ENCODE data around the gene SIGLEC7. TPM values are rescaled to one million over a fixed set of nuclear protein-coding genes. Genes with fewer than 3 reads are reported as not detected.

The SIGLEC7 gene
- total and polyA plus RNA-seq, 7 donors = 1.1 to 8.3 (median 2.5) TPM

- intact Hi-C loops (cut with DNase I) = loop anchor here (1.0 kb wide), 1 partner anchor 75 kb away; no protein-coding TSS in a partner anchor
- Histone ChIP-seq H3K27me3 (no peaks in the 10 kb centered on the region), H3K27ac (no peak overlapping the region), H3K36me3 (no peaks in the 10 kb centered on the region), H3K4me3 (no peak overlapping the region), H3K9me3 (no peaks in the 10 kb centered on the region), H3K4me1 (peaks cover 0 to 29% (median 23%) of the 10 kb centered on the region in 4 donors)
- 79 to 89% methylated on average over 6 of the region's 6 CpGs for WGBS, 2 donors
- DNase-seq = no peak
- no peak for TF ChIP-seq POLR2A (IDR thresholded peaks at IDR 0.05)
- no peak for TF ChIP-seq EP300 (IDR thresholded peaks at IDR 0.05)
- TF ChIP-seq CTCF (IDR thresholded peaks at IDR 0.05) = no peak
These were observed 45.5 kb upstream of the SIGLEC7 start for GRCh38 chr19:51096473-51097165.

- Histone ChIP-seq H3K4me1 (peaks cover 0 to 29% (median 26%) of the 10 kb centered on the region in 4 donors), H3K4me3 (no peak overlapping the region), H3K36me3 (peaks cover 0 to 6% (median 3%) of the 10 kb centered on the region in 4 donors), H3K9me3 (no peaks in the 10 kb centered on the region), H3K27ac (no peak overlapping the region), H3K27me3 (no peaks in the 10 kb centered on the region)
- TF ChIP-seq CTCF (IDR thresholded peaks at IDR 0.05) = peak in 3 of 4 experiments; percentile 23 to 63 (median 43)
- TF ChIP-seq EP300 (IDR thresholded peaks at IDR 0.05) = no peak
- 8 to 11% methylated on average over 8 of the region's 8 CpGs for WGBS, 2 donors
- intact Hi-C loops (cut with DNase I) = loop anchor here (1.0 kb wide), 1 partner anchor 76 kb away; no protein-coding TSS in a partner anchor
- peak; percentile 74 for DNase-seq
These were observed 44.8 kb upstream of the SIGLEC7 start for GRCh38 chr19:51097166-51097738.

- 85 to 88% methylated on average over 20 of the region's 20 CpGs for WGBS, 2 donors
- peaks cover 0 to 12% (median 8%) of the 10 kb centered on the region in 4 donors for H3K36me3 ChIP-seq
- no peak overlapping the region for H3K27ac ChIP-seq
- intact Hi-C loops (cut with DNase I) = loop anchor here (1.0 kb wide), 1 partner anchor 76 kb away; no protein-coding TSS in a partner anchor
- H3K9me3 ChIP-seq = no peaks in the 10 kb centered on the region
- no peaks in the 10 kb centered on the region for H3K27me3 ChIP-seq
- TF ChIP-seq EP300 (IDR thresholded peaks at IDR 0.05) = no peak
- TF ChIP-seq CTCF (IDR thresholded peaks at IDR 0.05) = no peak
- TF ChIP-seq POLR2AphosphoS5 (IDR thresholded peaks at IDR 0.05) = no peak
- no peak for TF ChIP-seq POLR2A (IDR thresholded peaks at IDR 0.05)
- peaks cover 0 to 29% (median 26%) of the 10 kb centered on the region in 4 donors for H3K4me1 ChIP-seq
- no peak for DNase-seq
- no peak overlapping the region for H3K4me3 ChIP-seq
These were observed 44.3 kb upstream of the SIGLEC7 start for GRCh38 chr19:51097796-51098195.

- H3K4me1 ChIP-seq = peaks cover 0 to 29% (median 26%) of the 10 kb centered on the region in 4 donors
- intact Hi-C loops (cut with DNase I) = no loop called here
- peaks cover 0 to 19% (median 10%) of the 10 kb centered on the region in 4 donors for H3K36me3 ChIP-seq
- H3K27ac ChIP-seq = peak overlapping the region in 2 of 4 donors; percentile 22 to 65
- peak in 1 of 4 experiments; percentile 27 for TF ChIP-seq CTCF (IDR thresholded peaks at IDR 0.05)
- TF ChIP-seq POLR2A (IDR thresholded peaks at IDR 0.05) = no peak
- DNase-seq = peak; percentile 83
- no peaks in the 10 kb centered on the region for H3K9me3 ChIP-seq
- 76 to 94% methylated on average over 78 of the region's 78 CpGs for WGBS, 2 donors
- peak overlapping the region; percentile 7 to 50 (median 34) for H3K4me3 ChIP-seq
- no peaks in the 10 kb centered on the region for H3K27me3 ChIP-seq
These were observed 43.6 kb upstream of the SIGLEC7 start for GRCh38 chr19:51098365-51099046.
